ENCODE results near the gene NBEA. TPM values are rescaled to one million over a fixed set of nuclear protein-coding genes. Genes with fewer than 3 reads are reported as not detected.

Gene NBEA
- total RNA-seq, 1 experiment from 2014 or later = 4.1 TPM

DNA sequence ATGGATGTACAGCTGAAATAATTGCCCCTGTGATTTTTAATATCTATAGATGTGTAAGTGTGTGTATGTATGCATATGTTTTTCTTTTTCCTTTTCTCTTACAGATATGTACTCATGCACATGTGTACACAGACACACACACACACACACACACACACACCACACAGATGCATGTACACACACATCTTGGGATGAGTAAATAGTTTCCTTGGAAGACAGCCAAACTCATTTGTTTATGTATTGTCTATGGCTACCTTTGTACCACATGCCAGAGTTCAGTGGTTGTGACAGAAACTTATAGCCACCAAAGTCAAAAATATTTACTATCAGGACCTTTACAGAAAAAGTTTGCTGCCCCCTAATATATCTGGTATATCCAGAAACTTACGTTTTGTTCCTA lies 341.8 kb downstream of the NBEA start:
- H3K4me3 ChIP-seq (replicated peaks in 1 of 2; ENCODE audit: low read depth in 1 of 2, low read length in 2 of 2) = no peak overlapping the region
- no peak overlapping the region for H2AFZ ChIP-seq (ENCODE audit: low read depth, low read length, poor library complexity, severe bottlenecking)
- TF ChIP-seq SRF (IDR thresholded peaks at IDR 0.05; ENCODE audit: low read depth) = no peak
- TF ChIP-seq, protein P1, sequence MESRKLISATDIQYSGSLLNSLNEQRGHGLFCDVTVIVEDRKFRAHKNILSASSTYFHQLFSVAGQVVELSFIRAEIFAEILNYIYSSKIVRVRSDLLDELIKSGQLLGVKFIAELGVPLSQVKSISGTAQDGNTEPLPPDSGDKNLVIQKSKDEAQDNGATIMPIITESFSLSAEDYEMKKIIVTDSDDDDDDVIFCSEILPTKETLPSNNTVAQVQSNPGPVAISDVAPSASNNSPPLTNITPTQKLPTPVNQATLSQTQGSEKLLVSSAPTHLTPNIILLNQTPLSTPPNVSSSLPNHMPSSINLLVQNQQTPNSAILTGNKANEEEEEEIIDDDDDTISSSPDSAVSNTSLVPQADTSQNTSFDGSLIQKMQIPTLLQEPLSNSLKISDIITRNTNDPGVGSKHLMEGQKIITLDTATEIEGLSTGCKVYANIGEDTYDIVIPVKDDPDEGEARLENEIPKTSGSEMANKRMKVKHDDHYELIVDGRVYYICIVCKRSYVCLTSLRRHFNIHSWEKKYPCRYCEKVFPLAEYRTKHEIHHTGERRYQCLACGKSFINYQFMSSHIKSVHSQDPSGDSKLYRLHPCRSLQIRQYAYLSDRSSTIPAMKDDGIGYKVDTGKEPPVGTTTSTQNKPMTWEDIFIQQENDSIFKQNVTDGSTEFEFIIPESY (IDR thresholded peaks at IDR 0.05; ENCODE audit: extremely low read depth, insufficient replicate concordance, low read length) = no peak
- TF ChIP-seq TCF7L2 (IDR thresholded peaks at IDR 0.05; ENCODE audit: borderline replicate concordance, extremely low read depth, insufficient read depth, insufficient read length) = no peak
- TF ChIP-seq, protein P2, sequence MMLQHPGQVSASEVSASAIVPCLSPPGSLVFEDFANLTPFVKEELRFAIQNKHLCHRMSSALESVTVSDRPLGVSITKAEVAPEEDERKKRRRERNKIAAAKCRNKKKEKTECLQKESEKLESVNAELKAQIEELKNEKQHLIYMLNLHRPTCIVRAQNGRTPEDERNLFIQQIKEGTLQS (IDR thresholded peaks at IDR 0.05) = no peak
- no peak for TF ChIP-seq EZH2 (IDR thresholded peaks at IDR 0.05)
- no peak for TF ChIP-seq SP1 (IDR thresholded peaks at IDR 0.05; ENCODE audit: low read depth)
- RAD21 ChIA-PET (ENCODE audit: low non-redundant PET in 1 of 2, low total read pairs in 2 of 2, uncharacterized antibody in 2 of 2, unreplicated experiment in 2 of 2) = no interaction called here
- no TSS peak for BruUV-seq (replicated peaks)
- no peak for ATAC-seq
- H3K9ac ChIP-seq (ENCODE audit: low read length) = no peak overlapping the region
- no peaks in the 10 kb centered on the region for H3K9me2 ChIP-seq (ENCODE audit: insufficient read depth)
- CTCF ChIA-PET = no interaction called here
- no peaks in the 10 kb centered on the region for H3K79me2 ChIP-seq (ENCODE audit: insufficient read depth, low read length)
- no peaks in the 10 kb centered on the region for H3K4me1 ChIP-seq (ENCODE audit: control insufficient read depth in 1 of 2, insufficient read depth in 2 of 2, low read length in 2 of 2)
- intact Hi-C loops (cut with micrococcal nuclease) = no loop called here
- no peak overlapping the region for H3K27ac ChIP-seq (ENCODE audit: low read depth, low read length)
- H4K20me1 ChIP-seq (ENCODE audit: insufficient read depth) = no peaks in the 10 kb centered on the region
- H3K9me3 ChIP-seq (ENCODE audit: control insufficient read depth in 1 of 2, insufficient read depth in 1 of 2, low read depth in 1 of 2, low read length in 2 of 2) = no peaks in the 10 kb centered on the region
- H3K27me3 ChIP-seq (ENCODE audit: insufficient read depth, low read length) = no peaks in the 10 kb centered on the region
- H3K36me3 ChIP-seq (ENCODE audit: control insufficient read depth in 1 of 2, insufficient read depth in 2 of 2, low read length in 2 of 2) = no peaks in the 10 kb centered on the region
- no peak overlapping the region for H3K4me2 ChIP-seq (ENCODE audit: low read length)
- DNase-seq (ENCODE audit: low read depth, low spot score) = no peak
- POLR2A ChIA-PET = no interaction called here

DNA sequence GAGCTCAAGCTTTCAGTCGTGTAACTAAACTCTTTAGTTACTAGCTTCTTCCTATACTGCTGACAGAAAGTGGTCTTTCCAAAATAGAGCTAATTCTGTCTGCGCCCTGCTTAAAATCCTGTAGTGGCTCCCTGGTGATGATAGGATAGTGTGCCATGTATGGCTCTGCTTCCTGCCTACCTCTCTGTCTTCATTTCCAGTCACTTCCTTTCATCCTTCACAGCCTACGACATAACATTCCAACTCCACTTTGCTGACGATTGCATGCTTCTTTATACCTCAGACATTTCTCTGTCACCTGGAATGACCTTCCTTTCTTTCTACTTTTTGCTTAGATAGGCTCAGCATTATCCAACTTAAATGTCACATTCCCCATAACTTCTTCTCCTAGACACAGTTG lies 343.6 kb downstream of the NBEA start:
- no TSS peak for BruUV-seq (replicated peaks)
- RAD21 ChIA-PET (ENCODE audit: low non-redundant PET in 1 of 2, low total read pairs in 2 of 2, uncharacterized antibody in 2 of 2, unreplicated experiment in 2 of 2) = no interaction called here
- ATAC-seq = no peak
- TF ChIP-seq FOSL1 (IDR thresholded peaks at IDR 0.05; ENCODE audit: low read depth) (no peak), ELF1 (IDR thresholded peaks at IDR 0.05; ENCODE audit: borderline replicate concordance, low read depth) (no peak), EZH2phosphoT487 (IDR thresholded peaks at IDR 0.05; ENCODE audit: borderline replicate concordance) (no peak), ZFX (IDR thresholded peaks at IDR 0.05) (no peak), YY1 (IDR thresholded peaks at IDR 0.05; ENCODE audit: extremely low read depth, insufficient replicate concordance, low read depth, low read length) (no peak), CEBPB (IDR thresholded peaks at IDR 0.05; ENCODE audit: low read depth) (no peak), SIN3A (IDR thresholded peaks at IDR 0.05; ENCODE audit: low read depth) (no peak), POLR2AphosphoS5 (IDR thresholded peaks at IDR 0.05; ENCODE audit: low read depth, low read length) (no peak), CBX3 (IDR thresholded peaks at IDR 0.05; ENCODE audit: low read depth) (no peak), JUND (IDR thresholded peaks at IDR 0.05) (no peak), EGR1 (IDR thresholded peaks at IDR 0.05; ENCODE audit: low read depth) (no peak), SP1 (IDR thresholded peaks at IDR 0.05; ENCODE audit: low read depth) (no peak), POLR2A (IDR thresholded peaks at IDR 0.05; ENCODE audit: borderline replicate concordance, extremely low read depth, insufficient read depth, insufficient read length) (no peak), RAD21 (IDR thresholded peaks at IDR 0.05; ENCODE audit: low read depth) (no peak)
- TF ChIP-seq, protein P3, sequence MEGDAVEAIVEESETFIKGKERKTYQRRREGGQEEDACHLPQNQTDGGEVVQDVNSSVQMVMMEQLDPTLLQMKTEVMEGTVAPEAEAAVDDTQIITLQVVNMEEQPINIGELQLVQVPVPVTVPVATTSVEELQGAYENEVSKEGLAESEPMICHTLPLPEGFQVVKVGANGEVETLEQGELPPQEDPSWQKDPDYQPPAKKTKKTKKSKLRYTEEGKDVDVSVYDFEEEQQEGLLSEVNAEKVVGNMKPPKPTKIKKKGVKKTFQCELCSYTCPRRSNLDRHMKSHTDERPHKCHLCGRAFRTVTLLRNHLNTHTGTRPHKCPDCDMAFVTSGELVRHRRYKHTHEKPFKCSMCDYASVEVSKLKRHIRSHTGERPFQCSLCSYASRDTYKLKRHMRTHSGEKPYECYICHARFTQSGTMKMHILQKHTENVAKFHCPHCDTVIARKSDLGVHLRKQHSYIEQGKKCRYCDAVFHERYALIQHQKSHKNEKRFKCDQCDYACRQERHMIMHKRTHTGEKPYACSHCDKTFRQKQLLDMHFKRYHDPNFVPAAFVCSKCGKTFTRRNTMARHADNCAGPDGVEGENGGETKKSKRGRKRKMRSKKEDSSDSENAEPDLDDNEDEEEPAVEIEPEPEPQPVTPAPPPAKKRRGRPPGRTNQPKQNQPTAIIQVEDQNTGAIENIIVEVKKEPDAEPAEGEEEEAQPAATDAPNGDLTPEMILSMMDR (IDR thresholded peaks at IDR 0.05 in 2 of 3, conservative IDR thresholded peaks at IDR 0.05 in 1 of 3; ENCODE audit: borderline replicate concordance in 1 of 3, insufficient read depth in 1 of 3, low read depth in 2 of 3, low read length in 2 of 3) = no peak
- TF ChIP-seq, protein P4, sequence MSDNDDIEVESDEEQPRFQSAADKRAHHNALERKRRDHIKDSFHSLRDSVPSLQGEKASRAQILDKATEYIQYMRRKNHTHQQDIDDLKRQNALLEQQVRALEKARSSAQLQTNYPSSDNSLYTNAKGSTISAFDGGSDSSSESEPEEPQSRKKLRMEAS (IDR thresholded peaks at IDR 0.05) = no peak

More for the DNA sequence above, 343.6 kb downstream of the NBEA start:
- ChIA-PET CTCF (no interaction called here), POLR2A (no interaction called here)
- H3K4me3 ChIP-seq (replicated peaks in 1 of 2; ENCODE audit: low read depth in 1 of 2, low read length in 2 of 2) = no peak overlapping the region
- no peak overlapping the region for H3K27ac ChIP-seq (ENCODE audit: low read depth, low read length)
- H3K36me3 ChIP-seq (ENCODE audit: control insufficient read depth in 1 of 2, insufficient read depth in 2 of 2, low read length in 2 of 2) = no peaks in the 10 kb centered on the region
- DNase-seq (ENCODE audit: low read depth, low spot score) = no peak
- H3K9me3 ChIP-seq (ENCODE audit: control insufficient read depth in 1 of 2, insufficient read depth in 1 of 2, low read depth in 1 of 2, low read length in 2 of 2) = no peaks in the 10 kb centered on the region
- no peak overlapping the region for H3K9ac ChIP-seq (ENCODE audit: low read length)
- H3K4me1 ChIP-seq (ENCODE audit: control insufficient read depth in 1 of 2, insufficient read depth in 2 of 2, low read length in 2 of 2) = no peaks in the 10 kb centered on the region
- no peaks in the 10 kb centered on the region for H3K79me2 ChIP-seq (ENCODE audit: insufficient read depth, low read length)
- no peak overlapping the region for H3K4me2 ChIP-seq (ENCODE audit: low read length)
- H3K9me2 ChIP-seq (ENCODE audit: insufficient read depth) = no peaks in the 10 kb centered on the region
- no peak overlapping the region for H2AFZ ChIP-seq (ENCODE audit: low read depth, low read length, poor library complexity, severe bottlenecking)
- H3K27me3 ChIP-seq (ENCODE audit: insufficient read depth, low read length) = no peaks in the 10 kb centered on the region
- intact Hi-C loops (cut with micrococcal nuclease) = no loop called here
- no peaks in the 10 kb centered on the region for H4K20me1 ChIP-seq (ENCODE audit: insufficient read depth)
